Activated CD4-positive, CD25-positive, alpha-beta regulatory T cell treated with anti-CD3 and anti-CD28 coated beads, Interleukin-2, amount 50 U/mL, for 16 hours (primary cell): ENCODE results near the gene LIMK2.
"Not testable (repeated sequence)": the region's sequence is repeated elsewhere in the genome, so short reads cannot be mapped to it uniquely, and the experiment has no call there.

ENCODE experiments used
- DNase-seq: peaks from one replicate; pipeline ENCODE4 v3.0.0-alpha.2; 2020; ENCODE audit warnings: low read depth, low spot score

The LIMK2 gene

DNA sequence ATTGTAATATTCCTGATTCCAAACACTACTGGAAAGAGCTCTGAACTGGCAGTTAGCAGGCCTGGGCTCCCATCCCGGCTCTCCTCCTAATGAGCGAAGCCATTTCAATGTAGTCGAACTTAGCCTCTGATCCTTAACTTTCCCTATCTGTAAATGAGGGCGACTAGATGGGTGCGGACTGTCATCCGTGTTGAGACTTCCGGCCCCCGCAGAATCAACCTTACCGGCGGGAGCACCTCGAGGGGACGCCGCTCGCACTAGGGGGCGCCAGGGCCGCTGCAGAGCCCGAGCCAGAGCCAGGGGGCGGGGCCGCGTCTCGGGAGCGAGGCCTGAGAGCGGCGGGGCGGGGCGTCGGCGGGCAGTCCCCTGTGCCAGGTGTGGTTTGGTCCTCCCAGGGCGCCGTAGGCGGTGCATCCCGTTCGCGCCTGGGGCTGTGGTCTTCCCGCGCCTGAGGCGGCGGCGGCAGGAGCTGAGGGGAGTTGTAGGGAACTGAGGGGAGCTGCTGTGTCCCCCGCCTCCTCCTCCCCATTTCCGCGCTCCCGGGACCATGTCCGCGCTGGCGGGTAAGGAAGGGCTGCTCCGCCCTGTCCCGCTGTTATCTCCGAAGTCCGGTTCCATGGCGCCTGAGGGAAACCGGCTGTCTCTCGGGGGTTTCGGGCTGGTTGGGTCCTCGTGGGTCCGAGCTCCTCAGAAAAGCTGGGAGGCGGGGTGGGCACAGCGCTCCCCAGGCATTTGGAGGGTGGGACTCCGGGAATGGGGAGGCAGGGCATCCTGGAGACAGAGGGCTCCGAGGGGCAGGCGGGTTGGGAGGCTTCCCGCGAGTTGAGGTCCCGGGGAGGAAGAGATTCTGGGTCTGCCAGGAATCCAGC lies at the start of gene LIMK2:
Gene LIMK2, plus strand, starts transcription at position 437 of the 869 bp plus-strand sequence. Its CDS starts 111 bp downstream, at position 548.
- DNase-seq, result peak; percentile 92

- DNase-seq, result no peak
Measured at GRCh38 chr22:31170971-31171370, 41.1 kb upstream of the LIMK2 start.

- DNase-seq, result not testable (repeated sequence)
Measured at GRCh38 chr22:31171734-31172133, 40.4 kb upstream of the LIMK2 start.

DNA sequence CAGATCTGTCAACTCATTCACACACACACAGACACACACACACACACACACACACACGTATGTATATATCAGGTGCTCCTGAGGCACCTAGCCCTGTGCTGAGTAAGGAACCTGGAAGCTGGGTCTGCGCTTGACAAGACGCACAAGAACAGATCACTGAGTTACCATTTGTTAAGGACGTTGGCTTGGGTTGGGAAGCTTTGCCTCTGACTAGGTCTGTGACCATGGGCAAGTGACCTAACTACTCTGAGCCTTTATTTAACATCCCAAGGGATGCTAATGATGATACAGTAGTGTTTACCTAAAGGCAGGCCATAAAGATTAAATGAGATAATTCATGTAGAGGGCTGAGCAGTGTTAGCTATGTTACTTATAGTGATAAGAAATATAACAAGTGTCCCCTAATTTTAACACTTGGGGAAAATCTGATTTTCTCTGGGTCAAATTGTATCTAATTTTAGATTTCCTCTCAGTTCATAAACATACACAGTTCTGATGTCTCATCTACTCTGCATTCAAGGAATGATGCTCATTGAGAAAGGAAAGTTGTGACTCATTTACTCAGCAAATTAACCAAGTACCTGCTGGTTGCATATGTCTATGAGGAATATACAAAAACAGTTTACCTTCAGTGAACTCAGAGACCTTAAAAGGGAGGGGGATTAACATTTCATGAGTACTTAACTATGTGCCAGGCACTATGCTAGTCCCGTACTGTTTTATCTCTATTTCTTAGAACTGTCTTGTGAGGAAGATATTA lies 38.5 kb upstream of the LIMK2 start:
- no peak for DNase-seq

DNA sequence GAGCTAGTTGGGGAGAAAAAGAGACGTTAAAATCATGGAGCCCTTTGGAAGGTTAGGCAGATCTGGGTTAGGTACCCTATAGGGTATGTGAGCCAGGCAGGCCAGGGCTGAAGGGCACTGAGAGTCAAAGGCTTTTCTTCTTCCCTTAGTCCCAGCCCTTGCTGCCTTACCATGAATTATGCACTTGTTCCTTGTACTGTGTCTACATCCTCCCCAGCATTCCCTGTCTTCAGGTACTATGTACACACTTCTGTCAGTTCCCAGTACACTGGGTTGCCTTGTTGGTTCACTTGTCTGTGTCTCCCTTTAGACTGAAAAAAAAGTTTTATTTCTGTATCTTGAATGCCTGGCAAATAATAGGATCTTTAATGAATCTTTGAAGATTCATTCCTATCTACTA lies 35.2 kb upstream of the LIMK2 start:
- no peak for DNase-seq

DNA sequence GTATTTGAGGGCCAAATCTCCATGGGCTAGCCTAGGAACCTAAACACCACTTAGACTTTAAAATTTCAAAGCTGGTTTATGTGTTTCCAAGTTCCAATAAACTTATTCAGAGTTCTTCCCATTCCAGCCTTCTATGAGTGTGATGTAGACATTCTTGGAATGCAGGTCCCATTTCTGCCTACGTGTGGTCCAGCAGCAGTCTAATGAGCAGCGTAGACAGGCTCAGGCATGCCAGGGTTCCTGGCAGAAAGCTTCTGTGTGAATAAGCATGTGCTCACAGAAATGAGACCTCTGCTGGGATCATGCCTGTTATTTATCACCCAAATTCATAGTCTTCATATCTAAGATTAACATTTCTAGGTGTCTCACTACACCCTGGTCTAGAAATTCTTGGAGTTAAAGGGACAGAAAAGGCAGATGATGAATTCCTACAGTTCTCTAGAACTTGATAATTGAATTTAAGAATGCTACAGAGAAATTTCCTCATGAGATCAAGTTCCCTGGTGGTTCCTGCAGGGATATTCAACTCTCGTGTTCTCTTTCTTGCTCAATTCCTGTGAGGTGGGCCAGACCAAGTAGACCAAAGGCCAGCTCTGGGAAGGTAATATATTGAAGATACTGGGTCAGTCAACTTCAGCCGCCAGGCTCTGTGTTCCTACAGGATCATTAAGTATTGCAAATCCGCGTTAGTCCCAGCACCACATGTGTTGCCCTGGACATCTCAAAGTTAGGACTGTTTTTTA lies 34.5 kb upstream of the LIMK2 start:
- DNase-seq, result no peak

DNA sequence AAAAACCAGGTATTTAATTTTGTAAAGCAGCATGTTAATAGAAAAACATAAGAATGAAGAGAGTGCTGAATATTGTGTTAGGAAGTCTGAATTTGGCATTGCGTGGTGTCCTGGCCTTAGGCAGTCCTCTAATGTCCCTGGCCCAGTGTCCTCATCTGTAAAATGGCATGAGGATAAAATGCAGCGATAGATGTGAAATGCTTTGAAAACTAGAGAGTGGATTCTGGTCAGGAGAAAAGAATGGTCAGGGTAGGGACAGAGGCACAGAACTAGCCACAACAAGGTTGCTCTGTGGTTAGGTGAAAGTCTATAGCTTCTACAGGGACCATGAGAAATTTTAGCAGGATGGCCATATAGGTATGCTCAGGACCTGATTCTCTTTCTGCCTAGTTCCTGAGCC lies 33.2 kb upstream of the LIMK2 start:
- no peak for DNase-seq

GRCh38 chr22:31179345-31179744 lies 32.8 kb upstream of the LIMK2 start:
- DNase-seq, result no peak

DNA sequence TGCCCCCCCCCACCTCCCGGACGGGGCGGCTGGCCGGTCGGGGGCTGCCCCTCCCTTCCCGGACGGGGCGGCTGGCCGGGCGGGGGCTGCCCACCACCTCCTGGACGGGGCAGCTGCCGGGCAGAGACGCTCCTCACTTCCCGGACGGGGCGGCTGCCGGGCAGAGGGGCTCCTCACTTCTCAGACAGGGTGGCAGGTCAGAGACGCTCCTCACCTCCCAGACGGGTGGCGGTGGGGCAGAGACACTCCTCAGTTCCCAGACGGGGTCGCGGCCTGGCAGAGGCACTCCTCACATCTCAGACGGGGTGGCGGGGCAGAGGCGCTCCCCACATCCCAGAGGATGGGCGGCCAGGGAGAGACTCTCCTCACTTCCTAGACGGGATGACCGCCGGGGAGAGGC lies 28.1 kb upstream of the LIMK2 start:
- no peak for DNase-seq

DNA sequence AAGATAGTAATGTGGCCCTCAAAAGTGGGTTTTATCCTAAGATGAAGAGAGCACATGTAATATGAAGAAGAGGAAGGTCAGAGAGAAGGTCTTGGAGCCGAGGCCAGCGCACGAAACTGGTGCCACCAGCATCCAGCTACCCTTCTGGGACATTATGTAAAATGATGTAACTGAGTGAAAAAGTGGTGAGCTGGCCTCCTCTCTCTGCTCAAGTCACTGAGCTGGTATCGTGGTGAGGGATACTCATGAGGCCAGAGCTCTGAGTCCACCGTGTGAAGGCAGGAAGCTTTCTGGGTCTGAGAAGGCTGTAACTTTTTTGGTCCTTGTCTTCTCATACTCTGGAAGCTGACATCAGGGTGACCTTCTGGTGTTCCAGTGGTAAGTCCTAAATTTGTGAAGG lies 27.0 kb upstream of the LIMK2 start:
- no peak for DNase-seq

DNA sequence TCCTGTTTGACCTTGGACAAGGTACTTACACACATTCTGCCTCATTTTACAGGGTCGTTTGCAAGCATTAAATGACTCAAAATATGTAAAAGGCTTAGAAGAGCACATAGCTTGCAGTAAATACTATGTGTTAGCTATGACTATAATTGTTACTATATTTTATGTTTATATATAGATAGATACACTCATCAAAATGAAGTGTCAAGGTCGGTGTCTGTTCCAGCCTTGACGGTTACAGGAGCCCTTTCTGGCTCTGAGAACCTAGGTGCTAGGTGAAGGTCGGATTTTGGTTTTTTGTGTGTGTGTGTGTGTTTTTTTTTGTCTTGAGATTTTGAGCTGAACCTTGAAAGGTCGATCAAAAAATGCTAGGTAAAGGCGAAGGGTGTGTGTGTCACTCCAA lies 24.5 kb upstream of the LIMK2 start:
- DNase-seq, result no peak

GRCh38 chr22:31192513-31192912 lies 19.6 kb upstream of the LIMK2 start:
- no peak for DNase-seq

- no peak for DNase-seq
Measured at GRCh38 chr22:31193092-31193491, 19.0 kb upstream of the LIMK2 start.

- not testable (repeated sequence) for DNase-seq
Measured at GRCh38 chr22:31194681-31195080, 17.4 kb upstream of the LIMK2 start.

- DNase-seq, result no peak
Measured at GRCh38 chr22:31199187-31199586, 12.9 kb upstream of the LIMK2 start.

GRCh38 chr22:31204352-31204984 lies 7.6 kb upstream of the LIMK2 start:
- DNase-seq, result not testable (repeated sequence)

GRCh38 chr22:31205059-31205458 lies 7.0 kb upstream of the LIMK2 start:
- DNase-seq, result not testable (repeated sequence)

DNA sequence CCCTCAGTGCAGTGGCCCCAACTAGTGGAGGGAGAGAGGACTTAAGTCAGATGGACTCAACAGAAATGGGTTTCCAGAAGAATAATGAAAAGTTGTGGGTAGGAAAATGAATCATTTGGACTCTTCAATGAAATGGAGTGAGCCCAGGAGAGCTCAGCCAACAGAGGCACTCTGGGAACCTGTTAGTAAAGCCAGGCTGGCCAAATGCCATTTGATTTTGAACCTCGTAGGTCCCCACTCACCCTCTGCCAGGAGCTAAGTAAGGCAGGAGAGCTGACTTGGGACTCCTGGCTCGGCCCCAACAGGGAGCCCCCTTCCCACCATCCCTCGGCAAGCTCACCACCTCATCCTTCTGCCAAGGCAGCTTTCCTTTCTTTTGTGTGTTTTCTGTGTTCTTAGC lies 5.6 kb upstream of the LIMK2 start:
- DNase-seq, result not testable (repeated sequence)

- DNase-seq, result no peak
Measured at GRCh38 chr22:31206896-31207687, 5.0 kb upstream of the LIMK2 start.

- DNase-seq, result no peak
Measured at GRCh38 chr22:31210556-31211421, 1.3 kb upstream of the LIMK2 start.
